Activated CD8-positive, alpha-beta memory T cell treated with anti-CD3 and anti-CD28 coated beads for 36 hours (primary cell): ENCODE results near the gene RNF223. TPM values are rescaled to one million over a fixed set of nuclear protein-coding genes. Genes with fewer than 3 reads are reported as not detected.
"Not testable (repeated sequence)": the region's sequence is repeated elsewhere in the genome, so short reads cannot be mapped to it uniquely, and the experiment has no call there.

ENCODE experiments used
- CTCF ChIA-PET: fragments of 350-600 bp; sonication (Branson Sonifier 250); formaldehyde crosslinking; loops from one replicate; lab custom pipeline; 2021; ENCODE audit warnings: antibody characterized with exemption; lab: Charles Lee
- POLR2A ChIA-PET: fragments of 350-600 bp; sonication (Branson Sonifier 250); formaldehyde crosslinking; loops from one replicate; lab custom pipeline; 2021; ENCODE audit warnings: antibody characterized with exemption; lab: Charles Lee
- total RNA-seq, 2 experiments: library from RNA; stranded (reverse); gene quantifications; one replicate each; pipeline ENCODE4 v1.2.3, GENCODE V29; 2021

The RNF223 gene
- total RNA-seq, 2 experiments from 2014 or later: not detected

- ChIA-PET POLR2A (no interaction called here), CTCF (interaction anchor here (0.6 to 1.9 kb wide), 2 partner anchors 13 to 784 kb away, joined by 3 to 4 read pairs; no protein-coding TSS in a partner anchor)
Measured at GRCh38 chr1:1080951-1081310, 6.8 kb upstream of the RNF223 start.

DNA sequence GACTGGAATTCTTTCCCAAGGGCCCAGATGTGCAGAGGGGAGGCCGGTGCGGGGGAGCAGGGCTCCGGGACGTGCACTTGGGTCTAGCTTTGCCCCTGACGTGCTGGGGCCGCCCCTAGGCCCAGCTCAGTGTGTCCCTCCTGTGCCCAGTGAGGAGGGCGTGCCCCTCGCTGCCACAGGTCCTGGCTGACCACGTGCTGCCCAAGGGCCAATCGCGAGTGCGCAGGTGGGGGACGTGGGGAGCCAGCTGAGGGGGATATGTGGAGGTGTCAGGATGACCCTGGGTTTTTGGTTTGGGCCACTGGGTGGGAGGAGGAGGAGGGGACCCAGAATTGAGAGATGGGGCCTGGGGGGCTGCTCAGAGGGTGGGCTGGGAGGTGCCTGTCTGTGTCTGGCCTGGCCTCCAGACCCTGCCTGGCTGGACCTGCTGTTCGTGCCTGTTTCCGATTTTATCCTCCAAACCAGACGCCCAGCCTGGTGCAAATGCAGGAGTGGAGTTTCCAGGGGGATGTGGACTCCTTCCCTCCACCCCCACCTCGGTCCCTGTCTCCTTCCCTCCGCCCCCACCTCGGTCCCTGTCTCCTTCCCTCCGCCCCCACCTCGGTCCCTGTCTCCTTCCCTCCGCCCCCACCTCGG, 6.1 kb upstream of the RNF223 start:
- CTCF ChIA-PET: interaction anchor here (1.3 to 1.5 kb wide), 2 partner anchors 17 to 97 kb away, joined by 3 to 4 read pairs; no protein-coding TSS in a partner anchor

GRCh38 chr1:1079408-1080121, 5.5 kb upstream of the RNF223 start:
- POLR2A ChIA-PET: interaction anchor here (0.5 kb wide), 1 partner anchor 49 kb away, joined by 3 read pairs; no protein-coding TSS in a partner anchor
- CTCF ChIA-PET: interaction anchor here (1.3 to 1.5 kb wide), 2 partner anchors 16 to 96 kb away, joined by 3 to 4 read pairs; no protein-coding TSS in a partner anchor

More for the DNA sequence above, 6.1 kb upstream of the RNF223 start:
- POLR2A ChIA-PET: no interaction called here

DNA sequence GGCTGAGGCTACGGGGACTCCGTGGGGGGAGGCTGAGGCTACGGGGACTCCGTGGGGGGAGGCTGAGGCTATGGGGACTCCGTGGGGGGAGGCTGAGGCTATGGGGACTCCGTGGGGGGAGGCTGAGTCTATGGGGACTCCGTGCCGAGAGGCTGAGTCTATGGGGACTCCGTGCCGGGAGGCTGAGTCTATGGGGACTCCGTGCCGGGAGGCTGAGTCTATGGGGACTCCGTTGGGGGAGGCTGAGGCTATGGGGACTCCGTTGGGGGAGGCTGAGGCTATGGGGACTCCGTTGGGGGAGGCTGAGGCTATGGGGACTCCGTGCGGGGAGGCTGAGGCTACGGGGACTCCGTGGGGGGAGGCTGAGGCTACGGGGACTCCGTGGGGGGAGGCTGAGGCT, 3.3 kb upstream of the RNF223 start:
- POLR2A ChIA-PET, CTCF ChIA-PET: not testable (repeated sequence)

GRCh38 chr1:1075148-1075935, 1.2 kb upstream of the RNF223 start:
- POLR2A ChIA-PET: no interaction called here

GRCh38 chr1:1074631-1075147, 583 bp upstream of the RNF223 start:
- ChIA-PET POLR2A (no interaction called here), CTCF (no interaction called here)

More at GRCh38 chr1:1075148-1075935, 1.2 kb upstream of the RNF223 start:
- CTCF ChIA-PET: no interaction called here

DNA sequence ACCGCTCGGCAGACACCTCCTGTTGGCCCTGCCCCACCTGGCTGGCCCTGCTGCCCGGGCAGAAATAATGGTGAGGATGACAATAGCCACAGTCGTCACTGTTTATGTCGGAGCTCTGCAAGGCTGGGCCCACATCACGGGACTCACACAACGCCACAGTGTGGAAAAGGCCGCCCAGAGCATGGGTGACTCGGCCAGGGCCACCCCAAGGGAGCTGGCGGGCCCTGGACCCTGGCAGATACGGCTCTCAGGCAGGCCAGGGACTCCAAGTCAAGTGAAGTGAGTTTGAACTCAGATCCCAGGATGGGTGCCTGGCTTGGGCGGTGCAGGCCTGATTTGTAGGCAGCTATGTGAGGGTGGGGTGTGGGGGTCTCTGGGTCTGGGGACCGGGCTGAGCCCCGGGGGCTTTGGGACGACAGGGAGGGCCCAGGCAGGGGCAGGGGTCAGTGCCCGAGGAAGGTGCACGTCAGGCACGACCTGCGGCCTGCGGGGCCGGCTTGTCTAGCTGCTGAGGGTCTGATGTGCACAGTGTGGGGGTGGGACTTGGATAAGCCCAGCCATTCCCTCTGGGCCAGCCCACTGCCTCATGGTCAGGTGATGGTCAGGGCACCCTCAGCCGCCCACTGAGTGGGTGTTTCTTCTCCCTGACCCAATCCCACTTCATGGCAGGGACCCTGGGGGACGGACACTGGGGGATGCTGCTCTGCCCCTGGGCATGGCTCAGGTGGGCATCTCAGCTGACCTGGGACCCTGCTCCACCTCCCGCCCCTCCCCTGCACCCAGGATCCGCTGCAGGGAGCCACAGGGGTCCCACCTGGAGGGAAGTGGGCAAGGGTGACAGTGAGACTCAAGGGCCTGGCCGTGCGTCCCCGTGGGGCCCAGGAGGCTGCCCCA, 1.0 kb downstream of the RNF223 start:
- CTCF ChIA-PET: interaction anchor here (0.9 to 1.5 kb wide), 3 partner anchors 9 to 15 kb away, joined by 3 read pairs; no protein-coding TSS in a partner anchor

DNA sequence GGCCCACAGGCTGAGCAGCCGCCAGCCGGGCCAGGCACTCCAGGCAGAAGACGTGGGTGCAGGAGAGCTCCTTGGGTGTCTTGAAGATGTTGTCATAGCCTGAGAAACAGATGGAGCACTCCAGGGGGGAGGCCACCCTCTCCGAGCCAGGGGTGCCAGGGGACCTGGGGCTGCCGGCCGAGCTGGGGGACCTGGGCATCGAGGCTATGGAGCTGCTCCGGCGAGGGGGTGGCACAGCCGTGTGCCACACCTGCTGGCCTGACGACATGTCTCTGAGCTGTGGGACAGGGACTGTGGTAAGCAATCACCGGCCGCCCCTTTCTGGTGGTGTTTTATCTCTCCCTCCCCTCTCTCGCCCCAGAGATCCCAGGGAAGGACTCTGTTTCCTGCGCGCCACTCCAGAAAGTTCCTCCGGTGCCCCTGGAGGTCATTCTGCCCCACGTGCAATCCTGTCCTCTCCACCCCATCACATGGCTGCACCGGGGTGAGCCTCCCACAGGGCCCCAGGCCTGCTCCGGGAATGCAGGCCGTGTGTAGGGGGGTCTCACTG, 1.7 kb downstream of the RNF223 start:
- POLR2A ChIA-PET: interaction anchor here (0.6 kb wide), 1 partner anchor 532 kb away, joined by 3 read pairs; no protein-coding TSS in a partner anchor

More for the DNA sequence above, 1.0 kb downstream of the RNF223 start:
- POLR2A ChIA-PET: interaction anchor here (0.6 kb wide), 1 partner anchor 532 kb away, joined by 3 read pairs; no protein-coding TSS in a partner anchor

GRCh38 chr1:1071486-1072298, 2.4 kb downstream of the RNF223 start:
- ChIA-PET POLR2A (no interaction called here), CTCF (interaction anchor here (0.9 to 1.3 kb wide), 2 partner anchors 13 to 15 kb away, joined by 3 read pairs; no protein-coding TSS in a partner anchor)

More for the DNA sequence above, 1.7 kb downstream of the RNF223 start:
- CTCF ChIA-PET: interaction anchor here (0.9 to 1.3 kb wide), 2 partner anchors 14 kb away, joined by 3 read pairs; no protein-coding TSS in a partner anchor

GRCh38 chr1:1069711-1070676, 4.1 kb downstream of the RNF223 start:
- POLR2A ChIA-PET: interaction anchor here (0.9 kb wide), 1 partner anchor 37 kb away, joined by 3 read pairs; no protein-coding TSS in a partner anchor
- CTCF ChIA-PET: interaction anchor here (1.3 to 2.0 kb wide), 2 partner anchors 12 to 37 kb away, joined by 4 to 6 read pairs; no protein-coding TSS in a partner anchor

GRCh38 chr1:1069056-1069710, 4.9 kb downstream of the RNF223 start:
- POLR2A ChIA-PET: no interaction called here
- CTCF ChIA-PET: interaction anchor here (1.3 to 2.0 kb wide), 2 partner anchors 11 to 36 kb away, joined by 4 to 6 read pairs; no protein-coding TSS in a partner anchor

- POLR2A ChIA-PET: no interaction called here
- CTCF ChIA-PET: no interaction called here
Measured at GRCh38 chr1:1068517-1069055, 5.5 kb downstream of the RNF223 start.

DNA sequence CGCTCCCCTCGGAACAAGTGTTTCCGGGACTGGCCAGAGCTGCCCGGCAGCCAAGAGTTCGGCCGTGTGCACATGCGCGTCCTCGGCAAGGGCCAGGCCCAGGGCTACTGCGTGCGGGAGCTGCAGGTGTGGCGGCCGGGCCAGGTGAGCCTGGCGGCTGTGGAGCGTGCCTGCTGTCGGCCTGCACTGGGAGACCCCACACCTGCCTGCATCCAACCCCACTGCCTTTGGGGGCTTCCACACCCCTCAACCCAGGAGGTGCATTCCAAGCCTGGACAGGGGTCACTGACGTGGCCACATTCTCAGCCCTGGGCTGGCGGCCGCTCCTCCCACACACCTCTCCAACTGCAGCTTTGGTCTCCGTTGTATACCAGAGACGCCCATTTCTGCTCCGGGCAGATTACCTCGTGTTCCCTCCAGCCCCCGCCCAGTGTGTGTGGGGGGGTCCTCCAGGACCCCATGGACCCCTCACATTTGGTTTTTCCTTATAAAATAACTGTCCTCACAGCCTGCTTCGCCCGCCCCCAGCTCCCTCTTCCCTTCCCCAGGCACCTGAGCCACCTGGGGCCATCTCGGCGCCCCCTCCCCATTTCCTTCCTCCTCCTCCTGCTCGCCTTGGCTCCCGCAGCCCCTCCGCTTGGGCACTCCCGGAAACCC, 6.1 kb downstream of the RNF223 start:
- POLR2A ChIA-PET: no interaction called here
- CTCF ChIA-PET: interaction anchor here (0.6 to 1.0 kb wide), 2 partner anchors 14 to 16 kb away, joined by 3 to 4 read pairs; no protein-coding TSS in a partner anchor

DNA sequence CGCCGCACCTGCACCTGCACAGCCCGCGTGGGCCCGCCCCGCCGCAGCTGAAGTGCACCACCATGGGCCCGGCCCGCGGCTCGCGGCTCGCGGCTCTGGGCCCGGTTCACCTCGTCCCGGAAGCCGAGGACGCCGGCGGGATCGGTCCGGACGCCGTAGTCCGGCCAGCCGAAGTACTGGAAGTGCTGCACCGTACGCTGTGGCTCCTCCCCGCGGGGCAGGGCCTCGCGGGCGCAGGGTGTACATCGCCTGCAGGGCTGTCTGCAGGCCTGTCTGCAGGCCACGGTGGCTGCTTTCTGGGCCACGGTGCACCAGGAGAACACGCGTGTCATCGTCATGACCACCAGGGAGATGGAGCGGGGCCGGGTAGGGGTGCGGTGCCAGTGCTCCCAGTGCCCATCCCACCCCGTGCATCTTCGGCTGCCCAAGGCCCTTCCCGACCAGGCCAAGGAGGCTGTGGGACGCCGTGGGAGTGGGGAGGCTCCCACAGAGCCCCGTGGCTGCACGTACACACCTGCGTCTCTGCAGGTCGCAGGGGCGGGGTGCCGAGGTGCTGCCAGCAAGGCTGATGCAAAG, 6.7 kb downstream of the RNF223 start:
- ChIA-PET CTCF (interaction anchor here (1.0 kb wide), 1 partner anchor 14 kb away, joined by 4 read pairs; no protein-coding TSS in a partner anchor), POLR2A (no interaction called here)
